HG02885 (cell line): ENCODE measurements around the gene MMP17.

ENCODE experiments used
- ATAC-seq: cut with Tn5 transposase; IDR thresholded peaks from one replicate; pipeline ENCODE4 v1.9.1; 2021; ENCODE audit warnings: mild to moderate bottlenecking; ENCODE audit not compliant: unreplicated experiment, poor library complexity

Gene MMP17

DNA sequence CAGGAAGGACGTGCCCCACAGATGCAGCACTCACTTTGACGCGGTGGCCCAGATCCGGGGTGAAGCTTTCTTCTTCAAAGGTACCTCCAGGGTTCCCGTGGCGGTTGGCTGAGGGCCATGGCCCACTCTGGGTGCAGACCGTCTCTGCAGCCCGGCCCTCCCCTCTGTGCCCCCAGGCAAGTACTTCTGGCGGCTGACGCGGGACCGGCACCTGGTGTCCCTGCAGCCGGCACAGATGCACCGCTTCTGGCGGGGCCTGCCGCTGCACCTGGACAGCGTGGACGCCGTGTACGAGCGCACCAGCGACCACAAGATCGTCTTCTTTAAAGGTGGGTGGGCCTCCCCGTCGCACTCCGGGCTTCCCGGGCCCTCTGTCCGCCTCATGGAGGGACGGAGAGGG lies 16.9 kb downstream of the MMP17 start:
- ATAC-seq = no peak

DNA sequence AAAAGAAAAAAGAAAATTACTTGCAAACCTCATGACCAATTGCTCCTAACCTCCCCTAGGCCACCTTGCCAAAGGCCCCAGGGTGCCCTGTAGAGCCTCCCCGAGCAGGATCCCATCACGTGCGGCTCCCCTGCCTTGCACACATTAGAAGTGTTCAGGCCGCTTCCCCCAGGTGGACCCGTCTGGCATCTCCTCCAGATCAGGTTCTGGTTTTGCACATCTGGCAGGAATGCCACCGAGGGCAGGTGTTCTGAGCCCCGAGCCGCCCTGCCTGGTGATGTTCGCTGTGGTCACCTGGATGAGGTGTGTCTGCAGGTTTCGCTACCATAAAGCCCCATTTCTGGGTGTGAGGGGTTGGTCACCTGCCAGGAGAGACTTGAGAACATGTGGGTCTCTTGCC lies 19.3 kb downstream of the MMP17 start:
- no peak for ATAC-seq

GRCh38 chr12:131848753-131849152 lies 20.6 kb downstream of the MMP17 start:
- ATAC-seq = no peak

GRCh38 chr12:131849700-131850553 lies 21.7 kb downstream of the MMP17 start:
- ATAC-seq = no peak

DNA sequence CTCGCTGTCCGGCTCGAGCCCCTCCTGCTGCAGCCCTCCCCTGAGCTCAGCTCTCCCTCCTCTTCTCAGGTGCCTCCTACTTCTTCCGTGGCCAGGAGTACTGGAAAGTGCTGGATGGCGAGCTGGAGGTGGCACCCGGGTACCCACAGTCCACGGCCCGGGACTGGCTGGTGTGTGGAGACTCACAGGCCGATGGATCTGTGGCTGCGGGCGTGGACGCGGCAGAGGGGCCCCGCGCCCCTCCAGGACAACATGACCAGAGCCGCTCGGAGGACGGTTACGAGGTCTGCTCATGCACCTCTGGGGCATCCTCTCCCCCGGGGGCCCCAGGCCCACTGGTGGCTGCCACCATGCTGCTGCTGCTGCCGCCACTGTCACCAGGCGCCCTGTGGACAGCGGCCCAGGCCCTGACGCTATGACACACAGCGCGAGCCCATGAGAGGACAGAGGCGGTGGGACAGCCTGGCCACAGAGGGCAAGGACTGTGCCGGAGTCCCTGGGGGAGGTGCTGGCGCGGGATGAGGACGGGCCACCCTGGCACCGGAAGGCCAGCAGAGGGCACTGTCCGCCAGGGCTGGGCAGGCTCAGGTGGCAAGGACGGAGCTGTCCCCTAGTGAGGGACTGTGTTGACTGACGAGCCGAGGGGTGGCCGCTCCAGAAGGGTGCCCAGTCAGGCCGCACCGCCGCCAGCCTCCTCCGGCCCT lies 22.8 kb downstream of the MMP17 start:
- peak; percentile 51 for ATAC-seq

GRCh38 chr12:131851741-131852550 lies 23.8 kb downstream of the MMP17 start:
- no peak for ATAC-seq

DNA sequence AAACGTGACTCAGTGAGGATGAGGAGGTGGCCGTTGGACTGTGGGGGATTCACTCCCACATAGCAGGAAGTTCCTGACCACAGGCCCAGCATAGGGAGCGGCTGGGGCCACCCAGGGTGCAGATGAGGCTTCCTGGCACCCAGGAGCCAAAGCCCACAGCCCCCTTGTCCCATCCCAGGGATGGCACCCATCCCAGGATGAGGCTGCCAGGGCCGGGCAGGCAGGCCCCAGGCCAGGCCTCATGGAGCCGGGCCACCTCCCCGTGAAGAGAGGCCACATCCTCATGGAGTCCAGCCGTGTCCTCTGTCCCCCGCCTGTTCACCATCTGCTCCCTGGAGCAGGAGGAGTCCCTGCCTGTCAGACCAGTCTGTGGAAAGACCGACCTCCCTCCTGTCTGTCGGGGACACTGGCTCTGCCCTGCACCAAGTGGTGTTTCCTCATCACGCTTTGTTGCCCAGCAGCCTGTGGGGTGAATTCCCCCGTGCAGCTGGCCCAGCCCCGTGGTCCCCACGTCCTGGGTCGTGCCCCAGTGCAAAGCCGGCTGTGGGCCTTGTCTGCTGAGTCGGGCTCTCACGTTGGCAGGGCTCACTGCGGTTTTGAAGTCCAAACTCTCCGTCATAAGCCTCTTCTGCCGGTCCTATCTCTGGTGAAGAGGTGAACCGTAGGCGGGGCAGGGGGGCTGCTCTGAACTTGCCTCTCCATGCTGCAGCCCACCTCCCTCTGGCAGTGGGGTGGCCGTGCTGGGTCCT lies 24.5 kb downstream of the MMP17 start:
- ATAC-seq = no peak

GRCh38 chr12:131853832-131854797 lies 25.9 kb downstream of the MMP17 start:
- no peak for ATAC-seq

GRCh38 chr12:131854861-131855476 lies 26.8 kb downstream of the MMP17 start:
- ATAC-seq = no peak

DNA sequence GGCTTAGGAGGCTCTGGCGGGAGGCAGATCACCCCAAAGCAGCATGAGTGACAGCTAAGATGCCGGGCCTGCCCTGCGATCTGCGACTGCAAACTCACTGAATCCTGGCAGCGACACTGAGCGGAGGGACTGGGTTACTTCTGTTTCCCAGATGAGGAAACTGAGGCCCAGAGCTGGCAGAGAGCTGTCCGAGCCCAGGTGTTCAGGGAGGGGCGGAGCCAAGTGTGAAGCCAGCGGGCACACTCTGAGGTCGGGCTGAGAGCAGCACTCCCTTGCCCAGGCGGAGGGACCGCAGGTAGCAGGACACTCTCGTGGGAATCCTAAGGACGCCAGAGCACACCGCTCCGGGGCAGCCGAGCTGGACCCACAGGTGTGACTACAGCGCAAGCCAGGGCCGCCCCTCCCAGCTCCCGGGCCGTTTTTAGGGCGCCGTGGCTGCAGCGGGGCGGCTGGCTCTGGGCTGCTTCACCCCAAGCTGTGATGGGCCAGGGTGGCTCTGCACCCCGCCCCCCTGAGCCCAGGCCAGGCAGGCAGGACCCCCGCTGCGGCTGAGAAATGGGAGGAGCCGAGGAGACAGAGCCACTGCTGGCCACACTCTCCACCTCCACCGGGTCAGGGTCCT lies 27.4 kb downstream of the MMP17 start:
- no peak for ATAC-seq

GRCh38 chr12:131856366-131857097 lies 28.3 kb downstream of the MMP17 start:
- ATAC-seq = no peak

GRCh38 chr12:131857908-131858850 lies 30.0 kb downstream of the MMP17 start:
- no peak for ATAC-seq

- ATAC-seq = no peak
Measured at GRCh38 chr12:131860472-131861260, 32.5 kb downstream of the MMP17 start.

DNA sequence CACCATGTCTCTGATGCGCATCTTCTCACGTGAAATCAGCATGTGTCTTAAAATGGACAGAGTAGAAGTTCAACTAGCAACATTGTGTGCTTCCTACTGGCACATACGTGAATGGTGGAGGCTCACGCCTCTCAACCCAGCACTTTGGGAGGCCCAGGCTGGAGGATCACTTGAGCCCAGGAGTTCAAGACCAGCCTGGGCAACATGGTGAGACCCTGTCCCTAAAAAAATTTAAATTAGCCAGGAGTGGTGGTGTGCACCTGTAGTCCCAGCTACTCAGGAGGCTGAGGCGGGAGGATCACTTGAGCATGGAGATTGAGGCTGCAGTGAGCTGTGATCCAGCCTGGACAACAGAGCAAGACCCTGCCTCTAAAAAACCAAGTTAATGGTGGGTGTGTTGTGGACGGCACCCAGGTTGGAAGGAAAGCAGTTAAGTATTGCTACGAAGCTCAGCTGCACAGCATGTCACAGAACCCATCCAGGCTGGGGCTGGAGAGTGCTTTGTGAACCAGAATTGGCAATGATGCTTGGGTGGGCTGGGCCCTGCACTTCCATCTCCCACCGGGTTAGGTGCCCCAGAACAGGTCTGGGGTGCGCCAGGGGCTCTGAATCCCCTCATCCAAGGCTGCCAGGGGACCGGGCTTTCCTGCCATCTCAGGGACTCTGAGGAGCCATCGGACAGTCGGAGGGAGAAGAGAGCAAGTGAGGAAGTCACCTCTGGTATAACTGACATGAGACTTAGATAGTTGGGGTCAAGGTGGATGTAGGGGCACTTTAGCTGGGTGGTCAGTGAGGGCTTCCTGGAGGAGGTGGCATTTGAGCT lies 33.3 kb downstream of the MMP17 start:
- no peak for ATAC-seq

GRCh38 chr12:131862084-131862441 lies 33.9 kb downstream of the MMP17 start:
- ATAC-seq = no peak
